SK-N-SH (cell line): ENCODE measurements around the gene GSTM2. TPM values are rescaled to one million over a fixed set of nuclear protein-coding genes. Genes with fewer than 3 reads are reported as not detected.
A peak's percentile ranks its signal among the peaks of the same experiment; 100 is the strongest.

ENCODE experiments used
- CTCF ChIA-PET: fragments of 300-600, 350-600 bp; formaldehyde crosslinking; extraction: SDS; loops from one replicate; lab custom pipeline; 2021; lab: Yijun Ruan, JAX
- POLR2A ChIA-PET: fragments of 350-600 bp; sonication (Branson Sonifier 250); formaldehyde crosslinking; extraction: SDS; loops from one replicate; lab custom pipeline; 2020; ENCODE audit warnings: antibody characterized with exemption, inconsistent platforms; lab: Yijun Ruan, JAX
- DNase-seq: peaks from one replicate; pipeline ENCODE4 v3.0.0; 2012
- H2AFZ ChIP-seq: fragments of 200-600 bp; sonication (generic); 2 replicates; pipeline ENCODE4 v1.8.1; 2016; ENCODE audit warnings: antibody characterized with exemption, mild to moderate bottlenecking, low read depth
- H3F3A ChIP-seq: fragments of 200-600 bp; sonication (generic); replicated peaks from 2 replicates; pipeline ENCODE3; 2016; ENCODE audit warnings: antibody characterized with exemption, mild to moderate bottlenecking; ENCODE audit not compliant: insufficient read depth
- H3K27ac ChIP-seq, 2 experiments: fragments of 200-500 bp in 1 of 2; fragments of 200-600 bp in 1 of 2; sonication (Bioruptor generic) in 1 of 2; sonication (generic), shearing (Covaris generic) in 1 of 2; 2 replicates each; pipeline versions ENCODE4 v1.5.1 to v1.6.1; 2014 to 2016; ENCODE audit warnings: low read depth in 2 of 2, inconsistent platforms in 1 of 2, low read length in 1 of 2, mild to moderate bottlenecking in 1 of 2, mixed read lengths in 1 of 2
- H3K27me3 ChIP-seq: fragments of 200-600 bp; sonication (generic), shearing (Covaris generic); 2 replicates; pipeline ENCODE4 v1.6.1; 2016; ENCODE audit warnings: mixed run types; ENCODE audit not compliant: insufficient read depth
- H3K36me3 ChIP-seq, 2 experiments: fragments of 200-500 bp in 1 of 2; fragments of 200-600 bp in 1 of 2; sonication (Bioruptor generic) in 1 of 2; sonication (generic) in 1 of 2; replicated peaks in 1 of 2; 2 replicates each; pipeline versions ENCODE3 to v1.5.1; 2014 to 2016; ENCODE audit warnings: low read length in 1 of 2, mild to moderate bottlenecking in 1 of 2; ENCODE audit not compliant: insufficient read depth in 2 of 2, control insufficient read depth in 1 of 2
- H3K4me1 ChIP-seq, 2 experiments: fragments of 200-500 bp in 1 of 2; fragments of 200-600 bp in 1 of 2; sonication (Bioruptor generic) in 1 of 2; sonication (generic), shearing (Covaris generic) in 1 of 2; 2 replicates each; pipeline versions ENCODE4 v1.5.1 to v1.6.1; 2014 to 2016; ENCODE audit warnings: low read depth in 1 of 2, low read length in 1 of 2, mixed run types in 1 of 2; ENCODE audit not compliant: insufficient read depth in 2 of 2, control insufficient read depth in 1 of 2
- H3K4me2 ChIP-seq: fragments of 200-600 bp; sonication (generic), shearing (Covaris generic); 2 replicates; pipeline ENCODE4 v1.6.1; 2017; ENCODE audit warnings: mixed run types
- H3K4me3 ChIP-seq, 2 experiments: fragments of 200-500 bp in 1 of 2; fragments of 200-600 bp in 1 of 2; sonication (Bioruptor generic) in 1 of 2; sonication (generic), shearing (Covaris generic) in 1 of 2; 2 replicates each; pipeline versions ENCODE4 v1.5.1 to v1.8.1; 2014 to 2016; ENCODE audit warnings: low read depth in 2 of 2, inconsistent platforms in 1 of 2, low read length in 1 of 2, mild to moderate bottlenecking in 1 of 2, mixed read lengths in 1 of 2, moderate library complexity in 1 of 2
- H3K79me2 ChIP-seq: fragments of 200-600 bp; sonication (generic); 2 replicates; pipeline ENCODE4 v1.8.1; 2017; ENCODE audit warnings: mild to moderate bottlenecking; ENCODE audit not compliant: insufficient read depth
- H3K9ac ChIP-seq: fragments of 200-600 bp; sonication (generic); 2 replicates; pipeline ENCODE4 v1.6.1; 2017; ENCODE audit warnings: mixed run types
- H3K9me2 ChIP-seq: fragments of 200-600 bp; sonication (generic); 2 replicates; pipeline ENCODE4 v1.6.1; 2017; ENCODE audit warnings: mixed run types
- H3K9me3 ChIP-seq: fragments of 200-600 bp; sonication (generic); 2 replicates; pipeline ENCODE4 v1.6.1; 2017; ENCODE audit warnings: mixed run types, mild to moderate bottlenecking, moderate library complexity
- H4K20me1 ChIP-seq: fragments of 200-600 bp; sonication (generic); 2 replicates; pipeline ENCODE4 v1.6.1; 2017; ENCODE audit warnings: mild to moderate bottlenecking, mixed run types; ENCODE audit not compliant: insufficient read depth
- CHD2 ChIP-seq: fragments of 150-350 bp; IDR thresholded peaks from 2 replicates; pipeline ENCODE4 v1.6.1; 2018; ENCODE audit warnings: low read length; ENCODE audit not compliant: partially characterized antibody
- ELF1 ChIP-seq: IDR thresholded peaks from 2 replicates; pipeline ENCODE4 v1.4.0; 2012
- FOSL2 ChIP-seq: IDR thresholded peaks from 2 replicates; pipeline ENCODE4 v1.4.0; 2012; ENCODE audit warnings: low read depth, mild to moderate bottlenecking, moderate library complexity, borderline replicate concordance
- FOXJ3 ChIP-seq: sonication (generic); formaldehyde crosslinking; IDR thresholded peaks from 2 replicates; pipeline ENCODE4 v1.5.1; 2020; ENCODE audit warnings: mild to moderate bottlenecking, missing genetic modification reagents
- GABPA ChIP-seq: IDR thresholded peaks from 2 replicates; pipeline ENCODE4 v1.4.0; 2012; ENCODE audit warnings: low read depth, mild to moderate bottlenecking
- JUND ChIP-seq: IDR thresholded peaks from 2 replicates; pipeline ENCODE4 v1.4.0; 2012
- MEF2A ChIP-seq: IDR thresholded peaks from 2 replicates; pipeline ENCODE4 v1.4.0; 2012; ENCODE audit warnings: low read depth, borderline replicate concordance
- MXI1 ChIP-seq: IDR thresholded peaks from 2 replicates; pipeline ENCODE4 v1.6.1; 2012; ENCODE audit warnings: mild to moderate bottlenecking, low read depth, low read length, improper control_type of control experiment
- NFIC ChIP-seq: IDR thresholded peaks from 2 replicates; pipeline ENCODE4 v1.4.0; 2012; ENCODE audit warnings: borderline replicate concordance
- POLR2AphosphoS5 ChIP-seq: IDR thresholded peaks from 2 replicates; pipeline ENCODE4 v1.6.1; 2012; ENCODE audit warnings: low read depth, low read length
- REST ChIP-seq: IDR thresholded peaks from 2 replicates; pipeline ENCODE4 v1.6.1; 2012; ENCODE audit warnings: mild to moderate bottlenecking, low read depth, low read length, moderate library complexity
- TAF1 ChIP-seq: IDR thresholded peaks from 2 replicates; pipeline ENCODE4 v1.6.1; 2012; ENCODE audit warnings: low read depth, mild to moderate bottlenecking, low read length, moderate library complexity, borderline replicate concordance
- TCF12 ChIP-seq: IDR thresholded peaks from 2 replicates; pipeline ENCODE4 v1.4.0; 2012
- WGBS: methylation state at CpG from one replicate; pipeline ENCODE4 v1.1.6; 2017; ENCODE audit warnings: low lambda C conversion rate; 5-methylcytosine and 5-hydroxymethylcytosine counted together
- polyA plus RNA-seq, 3 experiments: library from polyadenylated mRNA; depleted of rRNA; stranded (reverse); fragments of >200 nt; gene quantifications; 2 replicates each; pipeline ENCODE4 v1.2.3, GENCODE V29; 2012
- TF ChIP-seq, protein P1 (sequence below): fragments of 150-350 bp; IDR thresholded peaks from 2 replicates; pipeline ENCODE4 v1.6.1; 2017; ENCODE audit warnings: antibody characterized with exemption, low read length, low read depth, borderline replicate concordance
- TF ChIP-seq, protein P2 (sequence below): IDR thresholded peaks from 2 replicates; pipeline ENCODE4; 2012
- TF ChIP-seq, protein P3 (sequence below): IDR thresholded peaks from 2 replicates; pipeline ENCODE4 v1.4.0; 2012; ENCODE audit warnings: low read depth

GSTM2 gene
- polyA plus RNA-seq, 1 of the 3 experiments (the other 2 are of a cell fraction) = 70.2 TPM

- H3K36me3 ChIP-seq = no peaks in the 10 kb centered on the region
- H3K4me1 ChIP-seq = peaks cover 15 to 30% of the 10 kb centered on the region in 2 experiments
- no peak overlapping the region for H3K9ac ChIP-seq
- H3K4me3 ChIP-seq = no peak overlapping the region
- H3K79me2 ChIP-seq = no peaks in the 10 kb centered on the region
- no peak overlapping the region for H3K27ac ChIP-seq
- H3K27me3 ChIP-seq = no peaks in the 10 kb centered on the region
- no peaks in the 10 kb centered on the region for H3F3A ChIP-seq
- no peaks in the 10 kb centered on the region for H4K20me1 ChIP-seq
- DNase-seq = no peak
- H3K9me2 ChIP-seq = no peaks in the 10 kb centered on the region
- no peaks in the 10 kb centered on the region for H3K9me3 ChIP-seq
- TF ChIP-seq, protein P1, sequence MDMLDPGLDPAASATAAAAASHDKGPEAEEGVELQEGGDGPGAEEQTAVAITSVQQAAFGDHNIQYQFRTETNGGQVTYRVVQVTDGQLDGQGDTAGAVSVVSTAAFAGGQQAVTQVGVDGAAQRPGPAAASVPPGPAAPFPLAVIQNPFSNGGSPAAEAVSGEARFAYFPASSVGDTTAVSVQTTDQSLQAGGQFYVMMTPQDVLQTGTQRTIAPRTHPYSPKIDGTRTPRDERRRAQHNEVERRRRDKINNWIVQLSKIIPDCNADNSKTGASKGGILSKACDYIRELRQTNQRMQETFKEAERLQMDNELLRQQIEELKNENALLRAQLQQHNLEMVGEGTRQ = no peak
- TF ChIP-seq MEF2A (no peak), CHD2 (no peak), GABPA (no peak), FOXJ3 (CRISPR knock-in tag) (no peak), ELF1 (no peak), REST (no peak), POLR2AphosphoS5 (no peak), MXI1 (no peak)
- H2AFZ ChIP-seq = no peak overlapping the region
- H3K4me2 ChIP-seq = no peak overlapping the region
- CTCF ChIA-PET = interaction anchor here (1.1 to 11.4 kb wide), 4 partner anchors 14 to 162 kb away, joined by 4 to 297 read pairs (median 130); partner anchors contain the start of gene GPR61
- POLR2A ChIA-PET = no interaction called here
- WGBS = 74% methylated on average over 2 of the region's 2 CpGs
These were observed 15.5 kb upstream of the GSTM2 start for GRCh38 chr1:109652402-109652801.

GRCh38 chr1:109653306-109653705, 14.6 kb upstream of the GSTM2 start:
- WGBS = 23% methylated on average over 2 of the region's 2 CpGs
- peak overlapping the region; percentile 1; the same call in 1 of the 2 replicates for H3K4me2 ChIP-seq
- no peaks in the 10 kb centered on the region for H4K20me1 ChIP-seq
- H3K27ac ChIP-seq = no peak overlapping the region
- no peak overlapping the region for H3K9ac ChIP-seq
- H3K36me3 ChIP-seq = no peaks in the 10 kb centered on the region
- no peak for DNase-seq
- H3F3A ChIP-seq = no peaks in the 10 kb centered on the region
- H3K79me2 ChIP-seq = no peaks in the 10 kb centered on the region
- no peaks in the 10 kb centered on the region for H3K9me2 ChIP-seq
- peaks cover 15 to 30% of the 10 kb centered on the region in 2 experiments for H3K4me1 ChIP-seq
- no peak overlapping the region for H3K4me3 ChIP-seq
- no peaks in the 10 kb centered on the region for H3K9me3 ChIP-seq
- ChIA-PET CTCF (interaction anchor here (1.1 to 11.4 kb wide), 4 partner anchors 15 to 163 kb away, joined by 4 to 297 read pairs (median 130); partner anchors contain the start of gene GPR61), POLR2A (no interaction called here)
- no peaks in the 10 kb centered on the region for H3K27me3 ChIP-seq
- H2AFZ ChIP-seq = no peak overlapping the region
- TF ChIP-seq TAF1 (no peak), JUND (no peak), FOXJ3 (CRISPR knock-in tag) (no peak), MEF2A (no peak), POLR2AphosphoS5 (no peak), REST (no peak), NFIC (peak; percentile 37; the same call in 1 of the 2 replicates), FOSL2 (peak; percentile 10; the same call in 1 of the 2 replicates), TCF12 (peak; percentile 25; the same call in 1 of the 2 replicates)
- TF ChIP-seq, protein P2, sequence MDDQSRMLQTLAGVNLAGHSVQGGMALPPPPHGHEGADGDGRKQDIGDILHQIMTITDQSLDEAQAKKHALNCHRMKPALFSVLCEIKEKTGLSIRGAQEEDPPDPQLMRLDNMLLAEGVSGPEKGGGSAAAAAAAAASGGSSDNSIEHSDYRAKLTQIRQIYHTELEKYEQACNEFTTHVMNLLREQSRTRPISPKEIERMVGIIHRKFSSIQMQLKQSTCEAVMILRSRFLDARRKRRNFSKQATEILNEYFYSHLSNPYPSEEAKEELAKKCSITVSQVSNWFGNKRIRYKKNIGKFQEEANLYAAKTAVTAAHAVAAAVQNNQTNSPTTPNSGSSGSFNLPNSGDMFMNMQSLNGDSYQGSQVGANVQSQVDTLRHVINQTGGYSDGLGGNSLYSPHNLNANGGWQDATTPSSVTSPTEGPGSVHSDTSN = peak; percentile 39; the same call in 1 of the 2 replicates
- TF ChIP-seq, protein P3, sequence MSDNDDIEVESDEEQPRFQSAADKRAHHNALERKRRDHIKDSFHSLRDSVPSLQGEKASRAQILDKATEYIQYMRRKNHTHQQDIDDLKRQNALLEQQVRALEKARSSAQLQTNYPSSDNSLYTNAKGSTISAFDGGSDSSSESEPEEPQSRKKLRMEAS = no peak
